ENCODE data around the gene CRLF1.

The CRLF1 gene

DNA sequence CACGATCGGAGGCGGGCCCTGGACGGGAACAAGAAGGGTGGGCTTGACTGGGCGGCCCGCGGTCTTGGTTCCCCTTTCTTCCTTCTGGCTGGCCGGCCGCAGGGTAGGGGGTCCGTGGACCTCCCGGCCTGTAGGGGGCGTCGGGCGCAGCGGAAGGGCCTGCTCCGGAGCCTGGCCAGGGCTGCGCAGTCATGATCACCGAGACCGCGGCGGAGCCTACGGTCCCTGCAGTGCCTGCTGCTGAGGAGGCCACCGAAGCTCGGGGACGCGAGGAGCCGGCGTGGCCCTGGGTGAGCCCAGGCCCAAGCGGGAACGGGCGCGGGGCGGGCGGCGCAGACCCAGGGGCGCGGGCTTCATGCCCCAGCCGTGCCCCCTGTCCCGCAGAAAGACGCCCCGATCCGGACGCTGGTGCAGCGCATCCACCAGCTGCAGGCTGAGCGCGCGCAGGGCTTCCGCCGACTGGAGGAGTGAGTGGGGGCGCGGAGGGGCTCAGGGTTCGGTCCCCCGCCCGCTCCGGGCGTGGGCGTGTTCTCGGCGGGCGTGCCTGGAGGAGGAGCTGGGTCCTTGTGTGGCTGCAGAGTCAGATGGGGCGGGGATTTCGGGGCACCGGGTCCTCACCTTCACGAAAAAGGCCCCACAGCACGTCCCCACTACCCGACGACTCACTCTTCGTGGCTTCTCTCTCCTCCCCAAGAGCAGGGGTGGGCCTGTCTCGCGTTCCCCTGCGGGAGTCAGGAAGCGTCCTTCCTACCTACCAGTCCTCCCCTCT is 17.8 kb downstream of the CRLF1 start, which contains the start of gene REX1BD:
Gene REX1BD, plus strand, starts transcription at position 188 of the 769 bp plus-strand sequence. Its CDS starts 4 bp downstream, at position 192.
- DNase-seq (ENCODE audit: insufficient read length, low spot score) (peak; percentile 82), FAIRE-seq (peak; percentile 91)
- TF ChIP-seq POU2F2 (IDR thresholded peaks at IDR 0.05; ENCODE audit: low read depth, low read length) (peak; percentile 49; the same call in 1 of the 2 replicates), POLR2A (IDR thresholded peaks at IDR 0.05; ENCODE audit: low read depth, low read length) (peak; percentile 61), SPI1 (IDR thresholded peaks at IDR 0.05; ENCODE audit: low read depth, low read length) (peak; percentile 26), POLR2AphosphoS5 (IDR thresholded peaks at IDR 0.05; ENCODE audit: low read depth, low read length) (peak; percentile 69; the same call in 1 of the 2 replicates), TAF1 (IDR thresholded peaks at IDR 0.05; ENCODE audit: low read depth, low read length) (no peak; the same call in none of the 2 replicates), PAX5 (IDR thresholded peaks at IDR 0.05; ENCODE audit: insufficient read depth, low read length, severe bottlenecking) (no peak)

DNA sequence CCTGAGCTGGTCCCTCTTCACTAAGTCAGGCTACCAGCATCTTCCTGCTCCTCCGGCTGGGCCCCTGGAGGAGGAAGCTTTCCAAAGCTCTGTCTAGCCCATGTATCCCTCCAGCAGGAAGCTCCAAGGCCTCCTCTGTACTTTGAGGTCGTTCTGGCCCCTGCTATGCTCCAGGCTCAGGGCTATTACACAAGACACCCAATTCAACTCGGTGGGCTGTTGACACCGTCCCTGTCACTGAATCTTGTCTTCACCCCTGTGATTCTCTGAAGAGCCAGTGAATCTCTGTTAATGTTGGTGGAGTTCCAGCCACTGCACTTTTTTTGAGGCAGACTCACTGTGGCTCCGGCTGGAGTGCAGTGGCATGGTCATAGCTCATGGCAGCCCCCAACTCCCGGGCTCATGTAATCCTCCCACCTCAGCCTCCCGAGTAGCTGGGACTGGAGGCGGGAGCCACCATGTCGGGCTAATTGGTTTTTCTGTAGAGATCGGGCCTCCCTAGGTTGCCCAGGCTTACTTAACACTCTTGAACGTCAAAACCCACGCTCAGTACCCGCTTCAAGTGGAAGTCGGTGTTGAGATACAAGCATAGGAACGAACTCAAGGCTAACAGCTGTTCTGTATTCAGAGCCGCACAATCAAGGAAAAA is 18.5 kb downstream of the CRLF1 start:
- DNase-seq (ENCODE audit: insufficient read length, low spot score), result no peak
- FAIRE-seq, result no peak
- TF ChIP-seq POLR2A (IDR thresholded peaks at IDR 0.05; ENCODE audit: low read depth, low read length), result no peak
- TF ChIP-seq POU2F2 (IDR thresholded peaks at IDR 0.05; ENCODE audit: low read depth, low read length), result no peak
- no peak for TF ChIP-seq POLR2AphosphoS5 (IDR thresholded peaks at IDR 0.05; ENCODE audit: low read depth, low read length)
- no peak for TF ChIP-seq TAF1 (IDR thresholded peaks at IDR 0.05; ENCODE audit: low read depth, low read length)
- TF ChIP-seq SPI1 (IDR thresholded peaks at IDR 0.05; ENCODE audit: low read depth, low read length), result no peak
- TF ChIP-seq PAX5 (IDR thresholded peaks at IDR 0.05; ENCODE audit: insufficient read depth, low read length, severe bottlenecking), result no peak

- TF ChIP-seq TAF1 (IDR thresholded peaks at IDR 0.05; ENCODE audit: low read depth, low read length) (no peak), POLR2A (IDR thresholded peaks at IDR 0.05; ENCODE audit: low read depth, low read length) (no peak), POLR2AphosphoS5 (IDR thresholded peaks at IDR 0.05; ENCODE audit: low read depth, low read length) (no peak), SPI1 (IDR thresholded peaks at IDR 0.05; ENCODE audit: low read depth, low read length) (no peak), POU2F2 (IDR thresholded peaks at IDR 0.05; ENCODE audit: low read depth, low read length) (no peak), PAX5 (IDR thresholded peaks at IDR 0.05; ENCODE audit: insufficient read depth, low read length, severe bottlenecking) (no peak)
- DNase-seq (ENCODE audit: insufficient read length, low spot score), result no peak
- no peak for FAIRE-seq
These were observed 19.0 kb downstream of the CRLF1 start for GRCh38 chr19:18587561-18587960.

DNA sequence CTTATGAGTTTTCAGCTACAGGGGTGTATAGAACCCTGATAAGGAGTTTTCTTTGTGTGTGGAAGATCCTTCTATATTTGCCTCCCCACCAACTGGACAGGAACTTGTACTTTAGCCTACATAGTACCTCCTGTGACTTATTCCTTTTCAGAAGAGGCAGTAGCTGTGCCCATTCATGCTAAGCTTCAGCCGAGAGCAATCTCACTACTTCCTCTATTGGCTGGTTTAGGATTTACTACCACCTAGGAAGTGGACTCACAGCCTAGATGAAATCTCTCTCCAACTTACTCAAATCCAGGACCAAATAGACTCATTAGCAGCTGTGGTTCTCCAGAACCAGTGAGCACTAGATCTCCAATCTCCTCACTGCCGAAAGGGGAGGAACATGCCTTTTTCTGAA is 20.3 kb downstream of the CRLF1 start:
- DNase-seq (ENCODE audit: insufficient read length, low spot score) (no peak), FAIRE-seq (peak; percentile 61)
- TF ChIP-seq SPI1 (IDR thresholded peaks at IDR 0.05; ENCODE audit: low read depth, low read length) (peak; percentile 39; the same call in 1 of the 2 replicates), POLR2A (IDR thresholded peaks at IDR 0.05; ENCODE audit: low read depth, low read length) (no peak), PAX5 (IDR thresholded peaks at IDR 0.05; ENCODE audit: insufficient read depth, low read length, severe bottlenecking) (no peak)

DNA sequence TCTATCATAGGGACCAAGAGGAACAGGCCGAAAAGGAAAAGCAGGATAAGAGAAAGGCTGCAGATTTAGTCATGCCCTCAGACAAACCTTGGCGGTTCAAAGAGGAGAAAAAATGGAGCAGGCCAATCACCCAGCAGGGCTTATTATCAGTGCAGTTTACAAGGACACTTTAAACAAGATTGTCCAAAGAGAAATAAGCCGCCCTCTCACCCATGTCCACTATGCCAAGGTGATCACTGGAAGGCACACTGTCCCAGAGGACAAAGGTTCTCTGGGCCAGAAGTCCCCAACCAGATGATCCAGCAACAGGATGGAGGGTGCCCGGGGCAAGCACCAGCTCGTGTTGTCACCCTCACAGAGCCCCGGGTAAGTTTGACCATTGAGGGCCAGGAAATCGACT is 26.3 kb downstream of the CRLF1 start:
- no peak for DNase-seq (ENCODE audit: insufficient read length, low spot score)
- no peak for FAIRE-seq
- no peak for TF ChIP-seq SPI1 (IDR thresholded peaks at IDR 0.05; ENCODE audit: low read depth, low read length)
- TF ChIP-seq POLR2AphosphoS5 (IDR thresholded peaks at IDR 0.05; ENCODE audit: low read depth, low read length), result no peak
- TF ChIP-seq TAF1 (IDR thresholded peaks at IDR 0.05; ENCODE audit: low read depth, low read length), result no peak
- no peak for TF ChIP-seq POU2F2 (IDR thresholded peaks at IDR 0.05; ENCODE audit: low read depth, low read length)
- TF ChIP-seq POLR2A (IDR thresholded peaks at IDR 0.05; ENCODE audit: low read depth, low read length), result no peak
- TF ChIP-seq PAX5 (IDR thresholded peaks at IDR 0.05; ENCODE audit: insufficient read depth, low read length, severe bottlenecking), result no peak

- FAIRE-seq, result no peak
- TF ChIP-seq TAF1 (IDR thresholded peaks at IDR 0.05; ENCODE audit: low read depth, low read length), result no peak
- TF ChIP-seq PAX5 (IDR thresholded peaks at IDR 0.05; ENCODE audit: insufficient read depth, low read length, severe bottlenecking), result no peak
- TF ChIP-seq SPI1 (IDR thresholded peaks at IDR 0.05; ENCODE audit: low read depth, low read length), result no peak
- TF ChIP-seq POU2F2 (IDR thresholded peaks at IDR 0.05; ENCODE audit: low read depth, low read length), result no peak
- peak; percentile 13; the same call in 1 of the 2 replicates for TF ChIP-seq POLR2A (IDR thresholded peaks at IDR 0.05; ENCODE audit: low read depth, low read length)
- TF ChIP-seq POLR2AphosphoS5 (IDR thresholded peaks at IDR 0.05; ENCODE audit: low read depth, low read length), result no peak; the same call in 1 of the 2 replicates
These were observed 29.2 kb downstream of the CRLF1 start for GRCh38 chr19:18577365-18577914.

GRCh38 chr19:18576383-18576782 is 30.2 kb downstream of the CRLF1 start:
- FAIRE-seq (no peak), DNase-seq (ENCODE audit: insufficient read length, low spot score) (no peak)
- no peak for TF ChIP-seq POU2F2 (IDR thresholded peaks at IDR 0.05; ENCODE audit: low read depth, low read length)
- no peak for TF ChIP-seq POLR2A (IDR thresholded peaks at IDR 0.05; ENCODE audit: low read depth, low read length)
- no peak for TF ChIP-seq PAX5 (IDR thresholded peaks at IDR 0.05; ENCODE audit: insufficient read depth, low read length, severe bottlenecking)
- no peak for TF ChIP-seq POLR2AphosphoS5 (IDR thresholded peaks at IDR 0.05; ENCODE audit: low read depth, low read length)
- no peak for TF ChIP-seq TAF1 (IDR thresholded peaks at IDR 0.05; ENCODE audit: low read depth, low read length)
- TF ChIP-seq SPI1 (IDR thresholded peaks at IDR 0.05; ENCODE audit: low read depth, low read length), result no peak

More at GRCh38 chr19:18577365-18577914, 29.2 kb downstream of the CRLF1 start:
- DNase-seq (ENCODE audit: insufficient read length, low spot score), result no peak

- DNase-seq (ENCODE audit: insufficient read length, low spot score), result no peak
- TF ChIP-seq POLR2A (IDR thresholded peaks at IDR 0.05; ENCODE audit: low read depth, low read length) (no peak), POLR2AphosphoS5 (IDR thresholded peaks at IDR 0.05; ENCODE audit: low read depth, low read length) (no peak), POU2F2 (IDR thresholded peaks at IDR 0.05; ENCODE audit: low read depth, low read length) (no peak), TAF1 (IDR thresholded peaks at IDR 0.05; ENCODE audit: low read depth, low read length) (no peak)
- no peak for FAIRE-seq
These were observed 31.8 kb downstream of the CRLF1 start for GRCh38 chr19:18574691-18575291.

Data from GM12891 (cell line).